ENCODE data around the gene CA12. TPM values are rescaled to one million over a fixed set of nuclear protein-coding genes. Genes with fewer than 3 reads are reported as not detected.

Gene CA12
- total RNA-seq, 1 experiment from 2014 or later: 3.7 TPM

- H3K27ac ChIP-seq: no peak overlapping the region
- H3K4me1 ChIP-seq (replicated peaks): no peaks in the 10 kb centered on the region
- H3K36me3 ChIP-seq: no peaks in the 10 kb centered on the region
- no peak for DNase-seq (ENCODE audit: low read depth in 1 of 2, low spot score in 2 of 2)
- no peak overlapping the region for H3K4me3 ChIP-seq
- H3K9me3 ChIP-seq (replicated peaks): no peaks in the 10 kb centered on the region
- H3K27me3 ChIP-seq (replicated peaks): no peaks in the 10 kb centered on the region
Observed at GRCh38 chr15:63392361-63393009, 10.8 kb upstream of the CA12 start.

GRCh38 chr15:63391669-63392360 lies 10.2 kb upstream of the CA12 start:
- Histone ChIP-seq H3K4me1 (replicated peaks) (no peaks in the 10 kb centered on the region), H3K27me3 (replicated peaks) (no peaks in the 10 kb centered on the region), H3K9me3 (replicated peaks) (no peaks in the 10 kb centered on the region), H3K4me3 (no peak overlapping the region), H3K36me3 (no peaks in the 10 kb centered on the region), H3K27ac (no peak overlapping the region)
- DNase-seq (ENCODE audit: low read depth in 1 of 2, low spot score in 2 of 2): no peak

- no peak for DNase-seq (ENCODE audit: low read depth in 1 of 2, low spot score in 2 of 2)
- H3K27me3 ChIP-seq (replicated peaks): no peaks in the 10 kb centered on the region
Observed at GRCh38 chr15:63390689-63391088, 9.0 kb upstream of the CA12 start.

GRCh38 chr15:63389902-63390670 lies 8.4 kb upstream of the CA12 start:
- Histone ChIP-seq H3K4me1 (replicated peaks) (no peaks in the 10 kb centered on the region), H3K9me3 (replicated peaks) (0 out of 2 replicates have a peak, but pooled peaks cover 3% of the 10 kb centered on the region), H3K4me3 (no peak overlapping the region), H3K27me3 (replicated peaks) (no peaks in the 10 kb centered on the region), H3K27ac (no peak overlapping the region), H3K36me3 (no peaks in the 10 kb centered on the region)
- DNase-seq (ENCODE audit: low read depth in 1 of 2, low spot score in 2 of 2): no peak

More at GRCh38 chr15:63390689-63391088, 9.0 kb upstream of the CA12 start:
- Histone ChIP-seq H3K4me3 (no peak overlapping the region), H3K27ac (no peak overlapping the region), H3K36me3 (no peaks in the 10 kb centered on the region), H3K9me3 (replicated peaks) (0 out of 2 replicates have a peak, but pooled peaks cover 3% of the 10 kb centered on the region), H3K4me1 (replicated peaks) (no peaks in the 10 kb centered on the region)

- H3K4me1 ChIP-seq (replicated peaks): no peaks in the 10 kb centered on the region
- no peaks in the 10 kb centered on the region for H3K27me3 ChIP-seq (replicated peaks)
- 0 out of 2 replicates have a peak, but pooled peaks cover 3% of the 10 kb centered on the region for H3K9me3 ChIP-seq (replicated peaks)
- H3K36me3 ChIP-seq: no peaks in the 10 kb centered on the region
- H3K27ac ChIP-seq: no peak overlapping the region
- no peak overlapping the region for H3K4me3 ChIP-seq
- no peak for DNase-seq (ENCODE audit: low read depth in 1 of 2, low spot score in 2 of 2)
Observed at GRCh38 chr15:63388511-63388910, 6.9 kb upstream of the CA12 start.

GRCh38 chr15:63387748-63388493 lies 6.3 kb upstream of the CA12 start:
- Histone ChIP-seq H3K4me3 (no peak overlapping the region), H3K36me3 (no peaks in the 10 kb centered on the region), H3K9me3 (replicated peaks) (0 out of 2 replicates have a peak, but pooled peaks cover 3% of the 10 kb centered on the region), H3K27ac (no peak overlapping the region), H3K27me3 (replicated peaks) (no peaks in the 10 kb centered on the region), H3K4me1 (replicated peaks) (no peaks in the 10 kb centered on the region)
- no peak for DNase-seq (ENCODE audit: low read depth in 1 of 2, low spot score in 2 of 2)

- 0 out of 2 replicates have a peak, but pooled peaks cover 3% of the 10 kb centered on the region for H3K9me3 ChIP-seq (replicated peaks)
- no peak for DNase-seq (ENCODE audit: low read depth in 1 of 2, low spot score in 2 of 2)
- H3K27me3 ChIP-seq (replicated peaks): no peaks in the 10 kb centered on the region
- H3K36me3 ChIP-seq: no peaks in the 10 kb centered on the region
- H3K4me3 ChIP-seq: no peak overlapping the region
- H3K27ac ChIP-seq: no peak overlapping the region
- peaks cover 11% of the 10 kb centered on the region for H3K4me1 ChIP-seq (replicated peaks)
Observed at GRCh38 chr15:63385911-63386531, 4.4 kb upstream of the CA12 start.

GRCh38 chr15:63384906-63385305 lies 3.3 kb upstream of the CA12 start:
- DNase-seq (ENCODE audit: low read depth in 1 of 2, low spot score in 2 of 2): no peak
- H3K27me3 ChIP-seq (replicated peaks): no peaks in the 10 kb centered on the region
- no peak overlapping the region for H3K4me3 ChIP-seq
- H3K9me3 ChIP-seq (replicated peaks): 0 out of 2 replicates have a peak, but pooled peaks cover 3% of the 10 kb centered on the region
- peaks cover 14% of the 10 kb centered on the region for H3K4me1 ChIP-seq (replicated peaks)
- H3K36me3 ChIP-seq: no peaks in the 10 kb centered on the region
- H3K27ac ChIP-seq: no peak overlapping the region

- H3K9me3 ChIP-seq (replicated peaks): 0 out of 2 replicates have a peak, but pooled peaks cover 3% of the 10 kb centered on the region
- H3K36me3 ChIP-seq: no peaks in the 10 kb centered on the region
- H3K4me3 ChIP-seq: no peak overlapping the region
- DNase-seq (ENCODE audit: low read depth in 1 of 2, low spot score in 2 of 2): no peak
- H3K4me1 ChIP-seq (replicated peaks): peaks cover 14% of the 10 kb centered on the region
- H3K27ac ChIP-seq: no peak overlapping the region
- H3K27me3 ChIP-seq (replicated peaks): no peaks in the 10 kb centered on the region
Observed at GRCh38 chr15:63382966-63383710, 1.5 kb upstream of the CA12 start.

GRCh38 chr15:63380808-63381282 lies 801 bp downstream of the CA12 start:
- no peaks in the 10 kb centered on the region for H3K27me3 ChIP-seq (replicated peaks)
- peaks cover 18% of the 10 kb centered on the region for H3K4me1 ChIP-seq (replicated peaks)
- H3K9me3 ChIP-seq (replicated peaks): no peaks in the 10 kb centered on the region
- DNase-seq (ENCODE audit: low read depth in 1 of 2, low spot score in 2 of 2): no peak
- no peak overlapping the region; the same call in 1 of the 2 replicates for H3K4me3 ChIP-seq
- no peak overlapping the region for H3K27ac ChIP-seq
- no peaks in the 10 kb centered on the region for H3K36me3 ChIP-seq

- peaks cover 24% of the 10 kb centered on the region for H3K4me1 ChIP-seq (replicated peaks)
- H3K27ac ChIP-seq: no peak overlapping the region
- H3K9me3 ChIP-seq (replicated peaks): no peaks in the 10 kb centered on the region
- H3K36me3 ChIP-seq: no peaks in the 10 kb centered on the region
- DNase-seq (ENCODE audit: low read depth in 1 of 2, low spot score in 2 of 2): no peak
- no peaks in the 10 kb centered on the region for H3K27me3 ChIP-seq (replicated peaks)
- H3K4me3 ChIP-seq: no peak overlapping the region
Observed at GRCh38 chr15:63380151-63380807, 1.4 kb downstream of the CA12 start.

- no peaks in the 10 kb centered on the region for H3K36me3 ChIP-seq
- peaks cover 30% of the 10 kb centered on the region for H3K4me1 ChIP-seq (replicated peaks)
- no peak overlapping the region for H3K27ac ChIP-seq
- H3K4me3 ChIP-seq: no peak overlapping the region
- no peaks in the 10 kb centered on the region for H3K9me3 ChIP-seq (replicated peaks)
- DNase-seq (ENCODE audit: low read depth in 1 of 2, low spot score in 2 of 2): no peak
- H3K27me3 ChIP-seq (replicated peaks): no peaks in the 10 kb centered on the region
Observed at GRCh38 chr15:63379492-63380150, 2.0 kb downstream of the CA12 start.
